Activated CD8-positive, alpha-beta memory T cell treated with anti-CD3 and anti-CD28 coated beads, Interleukin-2, amount 50 U/mL, for 24 hours (primary cell): ENCODE results near the gene RAPGEF6.
"Not testable (repeated sequence)": the region's sequence is repeated elsewhere in the genome, so short reads cannot be mapped to it uniquely, and the experiment has no call there.

ENCODE experiments used
- DNase-seq: peaks from one replicate; pipeline ENCODE4 v3.0.0-alpha.2; 2020; ENCODE audit errors: extremely low read depth

Gene RAPGEF6

GRCh38 chr5:131386124-131386523, 248.9 kb downstream of the RAPGEF6 start:
- no peak for DNase-seq

GRCh38 chr5:131384616-131385214, 250.3 kb downstream of the RAPGEF6 start:
- DNase-seq: no peak

- no peak for DNase-seq
These were observed 250.9 kb downstream of the RAPGEF6 start for GRCh38 chr5:131384173-131384572.

GRCh38 chr5:131382407-131383395, 252.3 kb downstream of the RAPGEF6 start:
- DNase-seq: no peak

- no peak for DNase-seq
These were observed 253.3 kb downstream of the RAPGEF6 start for GRCh38 chr5:131381777-131382176.

- no peak for DNase-seq
These were observed 254.0 kb downstream of the RAPGEF6 start for GRCh38 chr5:131381021-131381420.

GRCh38 chr5:131380238-131380637, 254.8 kb downstream of the RAPGEF6 start:
- DNase-seq: not testable (repeated sequence)

- no peak for DNase-seq
These were observed 255.3 kb downstream of the RAPGEF6 start for GRCh38 chr5:131379723-131380122.

GRCh38 chr5:131378721-131379541, 256.1 kb downstream of the RAPGEF6 start:
- no peak for DNase-seq

- DNase-seq: no peak
These were observed 257.2 kb downstream of the RAPGEF6 start for GRCh38 chr5:131377785-131378325.

GRCh38 chr5:131377346-131377745, 257.7 kb downstream of the RAPGEF6 start:
- no peak for DNase-seq

- DNase-seq: no peak
These were observed 259.7 kb downstream of the RAPGEF6 start for GRCh38 chr5:131375351-131375750.
